PFSK-1 (cell line): ENCODE data around the gene OR13C5.

Experiments
- POLR2AphosphoS5 ChIP-seq: IDR thresholded peaks from 2 replicates; pipeline ENCODE4 v1.6.1; 2012; ENCODE audit warnings: low read depth, mild to moderate bottlenecking, control low read depth, low read length, moderate library complexity
- SIN3A ChIP-seq: IDR thresholded peaks from 2 replicates; pipeline ENCODE4 v1.6.1; 2012; ENCODE audit warnings: mild to moderate bottlenecking, low read length, moderate library complexity, borderline replicate concordance; ENCODE audit not compliant: insufficient read depth

GRCh38 chr9:104556830-104557634 is 42.2 kb downstream of the OR13C5 start:
- TF ChIP-seq POLR2AphosphoS5, result no peak
- TF ChIP-seq SIN3A, result no peak
